Measurements from ENCODE around the gene BARX2.

The BARX2 gene

DNA sequence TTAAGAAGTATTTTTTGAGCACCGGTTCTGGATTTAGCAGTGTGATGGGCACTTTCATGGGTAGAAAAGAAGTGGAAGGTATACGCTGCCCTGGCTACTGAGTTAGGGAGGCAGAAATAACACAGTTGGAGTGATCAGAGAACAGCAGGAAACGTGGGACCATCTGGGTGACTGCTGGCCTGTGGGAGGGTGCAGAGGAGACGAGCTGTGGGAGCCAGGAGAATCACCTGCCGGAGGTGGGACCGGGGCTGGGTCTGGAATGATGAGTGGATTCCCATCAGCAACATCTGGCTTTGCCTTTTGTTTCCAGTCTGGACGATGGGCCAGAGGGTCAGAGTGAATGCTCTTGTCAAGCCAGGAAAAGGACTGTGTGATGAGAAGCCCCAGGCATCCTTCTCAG is 66.5 kb downstream of the BARX2 start:
- DNase-seq (ENCODE audit: low spot score), result no peak
- TF ChIP-seq, protein P1, sequence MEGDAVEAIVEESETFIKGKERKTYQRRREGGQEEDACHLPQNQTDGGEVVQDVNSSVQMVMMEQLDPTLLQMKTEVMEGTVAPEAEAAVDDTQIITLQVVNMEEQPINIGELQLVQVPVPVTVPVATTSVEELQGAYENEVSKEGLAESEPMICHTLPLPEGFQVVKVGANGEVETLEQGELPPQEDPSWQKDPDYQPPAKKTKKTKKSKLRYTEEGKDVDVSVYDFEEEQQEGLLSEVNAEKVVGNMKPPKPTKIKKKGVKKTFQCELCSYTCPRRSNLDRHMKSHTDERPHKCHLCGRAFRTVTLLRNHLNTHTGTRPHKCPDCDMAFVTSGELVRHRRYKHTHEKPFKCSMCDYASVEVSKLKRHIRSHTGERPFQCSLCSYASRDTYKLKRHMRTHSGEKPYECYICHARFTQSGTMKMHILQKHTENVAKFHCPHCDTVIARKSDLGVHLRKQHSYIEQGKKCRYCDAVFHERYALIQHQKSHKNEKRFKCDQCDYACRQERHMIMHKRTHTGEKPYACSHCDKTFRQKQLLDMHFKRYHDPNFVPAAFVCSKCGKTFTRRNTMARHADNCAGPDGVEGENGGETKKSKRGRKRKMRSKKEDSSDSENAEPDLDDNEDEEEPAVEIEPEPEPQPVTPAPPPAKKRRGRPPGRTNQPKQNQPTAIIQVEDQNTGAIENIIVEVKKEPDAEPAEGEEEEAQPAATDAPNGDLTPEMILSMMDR (IDR thresholded peaks at IDR 0.05; ENCODE audit: extremely low read depth, missing control alignments), result no peak

GRCh38 chr11:129443276-129443675 is 67.6 kb downstream of the BARX2 start:
- DNase-seq (ENCODE audit: low spot score), result no peak
- TF ChIP-seq, protein P1 (IDR thresholded peaks at IDR 0.05; ENCODE audit: extremely low read depth, missing control alignments), result no peak

GRCh38 chr11:129444274-129444673 is 68.6 kb downstream of the BARX2 start:
- TF ChIP-seq, protein P1 (IDR thresholded peaks at IDR 0.05; ENCODE audit: extremely low read depth, missing control alignments), result no peak
- no peak for DNase-seq (ENCODE audit: low spot score)

- no peak for DNase-seq (ENCODE audit: low spot score)
- TF ChIP-seq, protein P1 (IDR thresholded peaks at IDR 0.05; ENCODE audit: extremely low read depth, missing control alignments), result no peak
Observed at GRCh38 chr11:129445226-129445625, 69.6 kb downstream of the BARX2 start.

DNA sequence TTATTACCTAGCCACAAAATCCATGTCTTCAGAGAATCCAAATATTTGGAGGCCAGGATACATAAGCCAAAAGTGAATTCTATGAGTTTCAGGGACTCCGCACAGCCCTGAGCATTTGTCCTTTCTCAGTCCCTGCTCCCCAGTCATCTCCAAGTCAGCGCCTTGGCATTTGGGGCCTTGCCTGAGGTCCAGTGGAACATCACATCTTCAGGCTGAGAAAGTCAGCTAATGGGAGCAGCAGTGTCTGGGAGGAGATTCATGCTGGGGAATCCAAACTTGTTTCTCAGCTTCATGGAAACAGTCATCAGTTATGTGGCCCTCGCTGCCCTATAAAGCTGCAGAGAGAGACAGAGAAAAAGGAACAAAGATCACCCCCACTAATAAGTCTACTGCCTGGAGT is 70.9 kb downstream of the BARX2 start:
- no peak for DNase-seq (ENCODE audit: low spot score)
- TF ChIP-seq, protein P1 (IDR thresholded peaks at IDR 0.05; ENCODE audit: extremely low read depth, missing control alignments), result no peak

DNA sequence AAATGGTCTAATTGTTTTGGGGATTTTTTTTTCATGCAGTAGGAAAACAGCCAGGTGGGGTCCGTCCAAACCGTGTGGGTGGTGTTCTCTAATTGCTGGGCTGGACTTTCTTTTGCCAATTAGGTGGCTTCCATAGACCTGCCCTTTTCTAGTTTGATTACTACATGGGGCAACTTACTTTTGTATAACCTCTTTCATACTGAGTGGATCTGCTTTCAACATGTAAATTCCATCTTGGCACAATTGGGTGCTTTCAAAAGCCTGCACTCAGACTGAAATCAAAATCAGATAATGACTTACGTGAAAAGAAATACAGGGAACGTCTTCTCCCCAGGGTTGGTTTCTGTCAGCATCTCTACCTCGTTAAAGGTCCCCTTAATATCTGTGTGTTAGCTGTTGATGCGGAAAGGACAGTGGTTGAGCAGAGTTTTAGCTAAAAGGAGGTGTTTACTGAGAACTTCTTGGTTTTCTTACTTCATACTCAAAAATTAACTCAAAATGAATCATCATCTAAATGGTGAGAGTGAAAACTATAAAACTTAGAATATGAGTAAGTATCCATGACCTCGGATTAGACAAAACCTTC is 72.1 kb downstream of the BARX2 start:
- TF ChIP-seq, protein P1 (IDR thresholded peaks at IDR 0.05; ENCODE audit: extremely low read depth, missing control alignments), result no peak

GRCh38 chr11:129451524-129451923 is 75.9 kb downstream of the BARX2 start:
- DNase-seq (ENCODE audit: low spot score), result no peak
- TF ChIP-seq, protein P1 (IDR thresholded peaks at IDR 0.05; ENCODE audit: extremely low read depth, missing control alignments), result no peak

More for the DNA sequence above, 72.1 kb downstream of the BARX2 start:
- no peak for DNase-seq (ENCODE audit: low spot score)
